ENCODE measurements around the gene TRIP11. TPM values are rescaled to one million over a fixed set of nuclear protein-coding genes. Genes with fewer than 3 reads are reported as not detected.

TRIP11 gene
- total and polyA plus RNA-seq, 2 of the 13 experiments (the other 11 are each of a cell fraction or from before 2014, with no cell fraction given) = 10.9 to 32.8 TPM

DNA sequence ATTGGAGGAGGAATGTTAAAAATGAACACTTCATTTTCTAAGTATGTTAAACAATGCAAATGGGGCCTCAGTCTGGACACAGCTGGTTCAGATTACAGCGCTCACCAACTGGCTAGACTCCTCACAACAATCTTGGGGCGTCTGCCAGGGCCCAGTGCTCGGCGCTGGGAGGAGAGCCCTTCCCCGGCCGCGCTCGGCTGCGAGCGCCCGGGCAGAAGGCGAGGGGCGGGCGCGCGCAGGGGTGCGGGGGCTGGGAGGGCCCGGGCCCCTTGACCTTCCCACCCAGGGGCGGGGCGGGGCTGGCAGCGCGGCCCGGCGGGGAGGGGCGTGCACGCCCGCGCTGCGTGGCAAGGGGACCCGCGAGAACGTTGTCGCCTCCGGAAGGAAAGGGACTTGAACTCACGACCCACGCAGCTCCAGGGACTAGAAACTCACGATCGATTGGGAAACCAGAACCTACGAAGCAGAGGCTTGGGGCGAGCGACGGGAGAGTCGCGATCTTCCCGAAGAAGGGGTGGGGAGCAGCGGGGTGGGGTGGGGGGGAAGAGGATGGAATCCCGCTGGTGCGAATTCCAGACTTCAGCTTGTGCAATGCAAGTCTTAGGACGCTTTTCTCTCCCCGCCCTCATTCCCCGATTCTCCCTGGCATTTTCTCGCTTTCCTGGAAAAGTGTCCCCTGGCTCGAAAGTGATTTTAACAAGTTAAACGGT, 92.2 kb downstream of the TRIP11 start, which contains the start of gene FBLN5:
Gene FBLN5, minus strand, starts transcription at position 220 of the 710 bp plus-strand sequence. CDS start 465 bp downstream, outside the sequence.
- in situ Hi-C loops (cut with HindIII; ENCODE audit: extremely low pct_ligation_motif_present, low pct_unique_long_range_greater_than_20kb) (no loop called here), intact Hi-C loops (cut with micrococcal nuclease; ENCODE audit: unreplicated experiment) (loop anchor here (5.0 kb wide), 1 partner anchor 50 kb away; no protein-coding TSS in a partner anchor)
- H4K20me1 ChIP-seq (ENCODE audit: insufficient read depth, low read length) = no peaks in the 10 kb centered on the region
- peak within 1 kb of the TSS; percentile 44; the same call in 1 of the 2 replicates for H3K9ac ChIP-seq (ENCODE audit: insufficient read depth, low read depth, low read length)
- H3K79me2 ChIP-seq (ENCODE audit: insufficient read depth, low read length) = no peaks in the 10 kb centered on the region
- H2AFZ ChIP-seq (ENCODE audit: low read length) = no peak within 1 kb of the TSS
- no peak within 1 kb of the TSS for H3K27ac ChIP-seq (ENCODE audit: extremely low read length, insufficient read depth, low read length)
- peak within 1 kb of the TSS; percentile 54 to 68 (median 65) for H3K4me3 ChIP-seq (replicated peaks in 1 of 3; ENCODE audit: insufficient read depth in 1 of 3, low read depth in 2 of 3, low read length in 3 of 3)
- no peaks in the 10 kb centered on the region for H3K9me3 ChIP-seq (ENCODE audit: low read length)
- H3K4me2 ChIP-seq (ENCODE audit: low read depth, low read length) = peak within 1 kb of the TSS; percentile 90
- peaks cover 35% of the 10 kb centered on the region for H3K4me1 ChIP-seq (ENCODE audit: insufficient read depth, low read length)
- ChIA-PET CTCF (ENCODE audit: low intra/inter-chr PET ratio, low total read pairs) (no interaction called here), POLR2A (interaction anchor here (1.6 kb wide), 1 partner anchor 10 kb away, joined by 6 read pairs; no protein-coding TSS in a partner anchor)
- ATAC-seq (peak; percentile 72), FAIRE-seq (no peak), DNase-seq (ENCODE audit: low spot score) (no peak)
- no TSS peak for BruUV-seq (replicated peaks)
- H3K36me3 ChIP-seq (replicated peaks in 1 of 2; ENCODE audit: control insufficient read depth in 1 of 2, insufficient read depth in 2 of 2, low read length in 2 of 2) = no peaks in the 10 kb centered on the region
- peaks cover 5 to 29% of the 10 kb centered on the region in 2 experiments for H3K27me3 ChIP-seq (ENCODE audit: control insufficient read depth in 1 of 2, insufficient read depth in 2 of 2, low read length in 2 of 2)
- WGBS (ENCODE audit: low lambda C conversion rate) = 0% methylated on average over 7 of the region's 54 CpGs
- no peak for TF ChIP-seq KLF16 (CRISPR knock-in tag; IDR thresholded peaks at IDR 0.05)
- TF ChIP-seq ZC3H13 (CRISPR knock-in tag; IDR thresholded peaks at IDR 0.05) = no peak
- TF ChIP-seq POLR2G (IDR thresholded peaks at IDR 0.05; ENCODE audit: low read depth, low read length) = no peak
- TF ChIP-seq XRCC5 (optimal IDR thresholded peaks at IDR 0.05; ENCODE audit: low read length) = no peak
- no peak for TF ChIP-seq NCOA2 (CRISPR knock-in tag; IDR thresholded peaks at IDR 0.05)
- TF ChIP-seq RFX5 (IDR thresholded peaks at IDR 0.05; ENCODE audit: low read depth, low read length) = no peak
- no peak for TF ChIP-seq ONECUT2 (CRISPR knock-in tag; IDR thresholded peaks at IDR 0.05)
- no peak for TF ChIP-seq ZNF773 (CRISPR knock-in tag; IDR thresholded peaks at IDR 0.05; ENCODE audit: borderline replicate concordance)
- TF ChIP-seq, protein P1, sequence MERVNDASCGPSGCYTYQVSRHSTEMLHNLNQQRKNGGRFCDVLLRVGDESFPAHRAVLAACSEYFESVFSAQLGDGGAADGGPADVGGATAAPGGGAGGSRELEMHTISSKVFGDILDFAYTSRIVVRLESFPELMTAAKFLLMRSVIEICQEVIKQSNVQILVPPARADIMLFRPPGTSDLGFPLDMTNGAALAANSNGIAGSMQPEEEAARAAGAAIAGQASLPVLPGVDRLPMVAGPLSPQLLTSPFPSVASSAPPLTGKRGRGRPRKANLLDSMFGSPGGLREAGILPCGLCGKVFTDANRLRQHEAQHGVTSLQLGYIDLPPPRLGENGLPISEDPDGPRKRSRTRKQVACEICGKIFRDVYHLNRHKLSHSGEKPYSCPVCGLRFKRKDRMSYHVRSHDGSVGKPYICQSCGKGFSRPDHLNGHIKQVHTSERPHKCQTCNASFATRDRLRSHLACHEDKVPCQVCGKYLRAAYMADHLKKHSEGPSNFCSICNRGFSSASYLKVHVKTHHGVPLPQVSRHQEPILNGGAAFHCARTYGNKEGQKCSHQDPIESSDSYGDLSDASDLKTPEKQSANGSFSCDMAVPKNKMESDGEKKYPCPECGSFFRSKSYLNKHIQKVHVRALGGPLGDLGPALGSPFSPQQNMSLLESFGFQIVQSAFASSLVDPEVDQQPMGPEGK (CRISPR knock-in tag; IDR thresholded peaks at IDR 0.05) = peak; percentile 36; the same call in 1 of the 2 replicates
- no peak for TF ChIP-seq GATAD2A (CRISPR knock-in tag; IDR thresholded peaks at IDR 0.05)
- TF ChIP-seq, protein P2, sequence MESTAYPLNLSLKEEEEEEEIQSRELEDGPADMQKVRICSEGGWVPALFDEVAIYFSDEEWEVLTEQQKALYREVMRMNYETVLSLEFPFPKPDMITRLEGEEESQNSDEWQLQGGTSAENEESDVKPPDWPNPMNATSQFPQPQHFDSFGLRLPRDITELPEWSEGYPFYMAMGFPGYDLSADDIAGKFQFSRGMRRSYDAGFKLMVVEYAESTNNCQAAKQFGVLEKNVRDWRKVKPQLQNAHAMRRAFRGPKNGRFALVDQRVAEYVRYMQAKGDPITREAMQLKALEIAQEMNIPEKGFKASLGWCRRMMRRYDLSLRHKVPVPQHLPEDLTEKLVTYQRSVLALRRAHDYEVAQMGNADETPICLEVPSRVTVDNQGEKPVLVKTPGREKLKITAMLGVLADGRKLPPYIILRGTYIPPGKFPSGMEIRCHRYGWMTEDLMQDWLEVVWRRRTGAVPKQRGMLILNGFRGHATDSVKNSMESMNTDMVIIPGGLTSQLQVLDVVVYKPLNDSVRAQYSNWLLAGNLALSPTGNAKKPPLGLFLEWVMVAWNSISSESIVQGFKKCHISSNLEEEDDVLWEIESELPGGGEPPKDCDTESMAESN (CRISPR knock-in tag; conservative IDR thresholded peaks at IDR 0.05) = no peak
- no peak for TF ChIP-seq CCDC6 (CRISPR knock-in tag; IDR thresholded peaks at IDR 0.05)
- TF ChIP-seq, protein P3, sequence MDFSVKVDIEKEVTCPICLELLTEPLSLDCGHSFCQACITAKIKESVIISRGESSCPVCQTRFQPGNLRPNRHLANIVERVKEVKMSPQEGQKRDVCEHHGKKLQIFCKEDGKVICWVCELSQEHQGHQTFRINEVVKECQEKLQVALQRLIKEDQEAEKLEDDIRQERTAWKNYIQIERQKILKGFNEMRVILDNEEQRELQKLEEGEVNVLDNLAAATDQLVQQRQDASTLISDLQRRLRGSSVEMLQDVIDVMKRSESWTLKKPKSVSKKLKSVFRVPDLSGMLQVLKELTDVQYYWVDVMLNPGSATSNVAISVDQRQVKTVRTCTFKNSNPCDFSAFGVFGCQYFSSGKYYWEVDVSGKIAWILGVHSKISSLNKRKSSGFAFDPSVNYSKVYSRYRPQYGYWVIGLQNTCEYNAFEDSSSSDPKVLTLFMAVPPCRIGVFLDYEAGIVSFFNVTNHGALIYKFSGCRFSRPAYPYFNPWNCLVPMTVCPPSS (IDR thresholded peaks at IDR 0.05) = no peak
- no peak for TF ChIP-seq ZFP62 (CRISPR knock-in tag; IDR thresholded peaks at IDR 0.05)
- TF ChIP-seq CENPX (CRISPR knock-in tag; IDR thresholded peaks at IDR 0.05) = no peak
- TF ChIP-seq, protein P4, sequence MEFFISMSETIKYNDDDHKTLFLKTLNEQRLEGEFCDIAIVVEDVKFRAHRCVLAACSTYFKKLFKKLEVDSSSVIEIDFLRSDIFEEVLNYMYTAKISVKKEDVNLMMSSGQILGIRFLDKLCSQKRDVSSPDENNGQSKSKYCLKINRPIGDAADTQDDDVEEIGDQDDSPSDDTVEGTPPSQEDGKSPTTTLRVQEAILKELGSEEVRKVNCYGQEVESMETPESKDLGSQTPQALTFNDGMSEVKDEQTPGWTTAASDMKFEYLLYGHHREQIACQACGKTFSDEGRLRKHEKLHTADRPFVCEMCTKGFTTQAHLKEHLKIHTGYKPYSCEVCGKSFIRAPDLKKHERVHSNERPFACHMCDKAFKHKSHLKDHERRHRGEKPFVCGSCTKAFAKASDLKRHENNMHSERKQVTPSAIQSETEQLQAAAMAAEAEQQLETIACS (CRISPR knock-in tag; IDR thresholded peaks at IDR 0.05) = peak; percentile 32; the same call in 1 of the 2 replicates

All from HepG2 (cell line).